CD8-positive, alpha-beta memory T cell (primary cell): ENCODE data around the gene GALM. TPM values are rescaled to one million over a fixed set of nuclear protein-coding genes. Genes with fewer than 3 reads are reported as not detected.

Experiments
- CTCF ChIA-PET: fragments of 350-600 bp; sonication (Branson Sonifier 250); formaldehyde crosslinking; loops from one replicate; lab custom pipeline; 2021; ENCODE audit warnings: antibody characterized with exemption; lab: Charles Lee
- POLR2A ChIA-PET: fragments of 350-600 bp; sonication (Branson Sonifier 250); formaldehyde crosslinking; loops from one replicate; lab custom pipeline; 2021; ENCODE audit warnings: antibody characterized with exemption; lab: Charles Lee
- DNase-seq, 5 donors: peaks; one replicate each; pipeline versions ENCODE4 v3.0.0 to v3.0.0-alpha.2; 2020 to 2022; ENCODE audit warnings: mixed read lengths in 1 of 5
- H3K27ac ChIP-seq: one replicate; pipeline ENCODE4 v1.7.0; 2013; ENCODE audit warnings: low read depth, mild to moderate bottlenecking, low read length, moderate library complexity
- H3K27me3 ChIP-seq: 2 replicates; pipeline ENCODE4 v1.7.0; 2013; ENCODE audit warnings: low read length, mild to moderate bottlenecking; ENCODE audit not compliant: insufficient read depth, poor library complexity, severe bottlenecking
- H3K36me3 ChIP-seq: 2 replicates; pipeline ENCODE4 v1.7.0; 2013; ENCODE audit warnings: mild to moderate bottlenecking, low read length, moderate library complexity; ENCODE audit not compliant: insufficient read depth
- H3K4me1 ChIP-seq: 2 replicates; pipeline ENCODE4 v1.7.0; 2013; ENCODE audit warnings: mild to moderate bottlenecking, low read length, moderate library complexity; ENCODE audit not compliant: insufficient read depth
- H3K4me3 ChIP-seq: 2 replicates; pipeline ENCODE4 v1.7.0; 2013; ENCODE audit warnings: mild to moderate bottlenecking, low read length
- H3K9me3 ChIP-seq: 2 replicates; pipeline ENCODE4 v1.7.0; 2013; ENCODE audit warnings: mild to moderate bottlenecking, low read length
- H3K27ac Mint-ChIP-seq, 8 donors: one replicate each; pipeline ENCODE4 v1.8.0; 2020 to 2021; ENCODE audit warnings: mixed read lengths in 8 of 8, mild to moderate bottlenecking in 6 of 8, inconsistent platforms in 3 of 8, moderate library complexity in 3 of 8
- H3K27me3 Mint-ChIP-seq, 2 donors: one replicate each; pipeline ENCODE4 v1.8.0; 2020 to 2021; ENCODE audit warnings: mixed read lengths in 2 of 2, mild to moderate bottlenecking in 1 of 2, moderate library complexity in 1 of 2
- H3K36me3 Mint-ChIP-seq, 3 donors: one replicate each; pipeline ENCODE4 v1.8.0; 2020 to 2021; ENCODE audit warnings: mixed read lengths in 3 of 3, inconsistent platforms in 1 of 3, mild to moderate bottlenecking in 1 of 3
- H3K4me1 Mint-ChIP-seq, 3 donors: one replicate each; pipeline ENCODE4 v1.8.0; 2020 to 2021; ENCODE audit warnings: mixed read lengths in 3 of 3, inconsistent platforms in 1 of 3, mild to moderate bottlenecking in 1 of 3
- H3K4me3 Mint-ChIP-seq, 7 donors: one replicate each; pipeline ENCODE4 v1.8.0; 2020 to 2021; ENCODE audit warnings: mixed read lengths in 7 of 7, mild to moderate bottlenecking in 6 of 7, moderate library complexity in 4 of 7, inconsistent platforms in 2 of 7
- H3K9me3 Mint-ChIP-seq, 5 donors: one replicate each; pipeline ENCODE4 v1.8.0; 2020 to 2022; ENCODE audit warnings: mixed read lengths in 5 of 5, mild to moderate bottlenecking in 3 of 5, moderate library complexity in 2 of 5, inconsistent platforms in 1 of 5
- polyA plus RNA-seq: library from polyadenylated mRNA; unstranded; fragments of 300-500 nt; fragmentation: Illumina TruSeq; gene quantifications from one replicate; pipeline ENCODE4 v1.2.3, GENCODE V29; 2021
- total RNA-seq, 2 experiments: library from RNA; stranded (reverse); gene quantifications; one replicate each; pipeline ENCODE4 v1.2.3, GENCODE V29; 2021

GALM gene
- total RNA-seq (100 to 1,000 TPM; 107 to 109 TPM), polyA plus RNA-seq (51.4 TPM)

GRCh38 chr2:38665854-38666555, at the start of gene GALM:
GALM (plus strand) TSS chr2:38666114; CDS start chr2:38666162, 48 bp downstream.
- ChIA-PET POLR2A (interaction anchor here (0.6 to 6.1 kb wide), 9 partner anchors 11 to 85 kb away, joined by 3 to 57 read pairs (median 6); partner anchors contain the start of genes HNRNPLL and SRSF7), CTCF (interaction anchor here (1.1 to 3.6 kb wide), 13 partner anchors 13 to 84 kb away, joined by 3 to 36 read pairs (median 10); partner anchors contain the start of gene HNRNPLL)
- Histone ChIP-seq H3K4me3 (peak within 1 kb of the TSS; percentile 88), H3K27ac (peak within 1 kb of the TSS; percentile 60), H3K27me3 (no peaks in the 10 kb centered on the region), H3K4me1 (peaks cover 37% of the 10 kb centered on the region), H3K36me3 (no peaks in the 10 kb centered on the region), H3K9me3 (no peaks in the 10 kb centered on the region)
- Mint-ChIP-seq H3K36me3 (peaks cover 3 to 33% (median 4%) of the 10 kb centered on the region in 3 donors), H3K27me3 (no peaks in the 10 kb centered on the region), H3K4me3 (peak within 1 kb of the TSS; percentile 82 to 95 (median 88)), H3K9me3 (no peaks in the 10 kb centered on the region), H3K27ac (peak within 1 kb of the TSS; percentile 91 to 100 (median 99)), H3K4me1 (peaks cover 56 to 69% (median 66%) of the 10 kb centered on the region in 3 donors)
- DNase-seq: peak; percentile 17 to 76 (median 55)

GRCh38 chr2:38617301-38617700, 48.6 kb upstream of the GALM start:
- H3K4me1 Mint-ChIP-seq: peaks cover 10 to 16% (median 10%) of the 10 kb centered on the region in 3 donors
- H3K27ac Mint-ChIP-seq: peak overlapping the region in 1 of 8 donors; percentile 8
- CTCF ChIA-PET: interaction anchor here (0.8 to 1.2 kb wide), 4 partner anchors 9 to 35 kb away, joined by 3 to 5 read pairs (median 3); no protein-coding TSS in a partner anchor

GRCh38 chr2:38619458-38620164, 46.3 kb upstream of the GALM start:
- Histone ChIP-seq H3K4me3 (no peak overlapping the region), H3K27ac (no peak overlapping the region), H3K4me1 (no peaks in the 10 kb centered on the region), H3K27me3 (no peaks in the 10 kb centered on the region), H3K36me3 (no peaks in the 10 kb centered on the region), H3K9me3 (no peaks in the 10 kb centered on the region)
- H3K9me3 Mint-ChIP-seq: no peaks in the 10 kb centered on the region
- no peak overlapping the region for H3K4me3 Mint-ChIP-seq
- CTCF ChIA-PET: interaction anchor here (1.7 kb wide), 1 partner anchor 16 kb away, joined by 5 read pairs; no protein-coding TSS in a partner anchor
- no peak for DNase-seq
- peak overlapping the region in 1 of 8 donors; percentile 32 for H3K27ac Mint-ChIP-seq
- peaks cover 0 to 2% (median 0%) of the 10 kb centered on the region in 3 donors for H3K36me3 Mint-ChIP-seq
- H3K4me1 Mint-ChIP-seq: peaks cover 0 to 2% (median 0%) of the 10 kb centered on the region in 3 donors
- peaks cover 0 to 1% of the 10 kb centered on the region in 2 donors for H3K27me3 Mint-ChIP-seq
- POLR2A ChIA-PET: interaction anchor here (1.1 kb wide), 1 partner anchor 24 kb away, joined by 5 read pairs; no protein-coding TSS in a partner anchor

More at GRCh38 chr2:38617301-38617700, 48.6 kb upstream of the GALM start:
- no peak for DNase-seq
- POLR2A ChIA-PET: no interaction called here
- Mint-ChIP-seq H3K4me3 (no peak overlapping the region), H3K9me3 (no peaks in the 10 kb centered on the region), H3K27me3 (peaks cover 0 to 1% of the 10 kb centered on the region in 2 donors), H3K36me3 (peaks cover 0 to 2% (median 0%) of the 10 kb centered on the region in 3 donors)
- Histone ChIP-seq H3K36me3 (no peaks in the 10 kb centered on the region), H3K4me1 (no peaks in the 10 kb centered on the region), H3K4me3 (no peak overlapping the region), H3K9me3 (no peaks in the 10 kb centered on the region), H3K27ac (no peak overlapping the region), H3K27me3 (no peaks in the 10 kb centered on the region)

- H3K9me3 ChIP-seq: no peaks in the 10 kb centered on the region
- Mint-ChIP-seq H3K27ac (peak overlapping the region in 1 of 8 donors; percentile 32), H3K4me1 (peaks cover 2 to 5% (median 5%) of the 10 kb centered on the region in 3 donors), H3K27me3 (peaks cover 0 to 1% of the 10 kb centered on the region in 2 donors), H3K36me3 (peaks cover 0 to 4% (median 0%) of the 10 kb centered on the region in 3 donors), H3K4me3 (no peak overlapping the region), H3K9me3 (no peaks in the 10 kb centered on the region)
- POLR2A ChIA-PET: interaction anchor here (1.1 kb wide), 1 partner anchor 23 kb away, joined by 5 read pairs; no protein-coding TSS in a partner anchor
- H3K27ac ChIP-seq: no peak overlapping the region
- CTCF ChIA-PET: no interaction called here
- no peaks in the 10 kb centered on the region for H3K4me1 ChIP-seq
- H3K36me3 ChIP-seq: no peaks in the 10 kb centered on the region
- no peak for DNase-seq
- no peak overlapping the region for H3K4me3 ChIP-seq
- H3K27me3 ChIP-seq: no peaks in the 10 kb centered on the region
Observed at GRCh38 chr2:38620282-38620977, 45.5 kb upstream of the GALM start.

- POLR2A ChIA-PET: interaction anchor here (1.1 kb wide), 1 partner anchor 23 kb away, joined by 5 read pairs; no protein-coding TSS in a partner anchor
- Mint-ChIP-seq H3K4me3 (no peak overlapping the region), H3K27ac (no peak overlapping the region), H3K9me3 (no peaks in the 10 kb centered on the region), H3K4me1 (peaks cover 3 to 10% (median 10%) of the 10 kb centered on the region in 3 donors), H3K27me3 (peaks cover 0 to 1% of the 10 kb centered on the region in 2 donors), H3K36me3 (peaks cover 0 to 4% (median 0%) of the 10 kb centered on the region in 3 donors)
- Histone ChIP-seq H3K4me3 (no peak overlapping the region), H3K9me3 (no peaks in the 10 kb centered on the region), H3K36me3 (no peaks in the 10 kb centered on the region), H3K27me3 (no peaks in the 10 kb centered on the region), H3K27ac (no peak overlapping the region), H3K4me1 (peaks cover under 1% of the 10 kb centered on the region)
- CTCF ChIA-PET: no interaction called here
- no peak for DNase-seq
Observed at GRCh38 chr2:38621018-38621417, 44.9 kb upstream of the GALM start.

GRCh38 chr2:38622210-38622609, 43.7 kb upstream of the GALM start:
- H3K36me3 Mint-ChIP-seq: peaks cover 0 to 2% (median 0%) of the 10 kb centered on the region in 3 donors
- DNase-seq: no peak
- H3K9me3 Mint-ChIP-seq: no peaks in the 10 kb centered on the region
- no peak overlapping the region for H3K4me3 Mint-ChIP-seq
- H3K27me3 Mint-ChIP-seq: no peaks in the 10 kb centered on the region
- Histone ChIP-seq H3K27me3 (no peaks in the 10 kb centered on the region), H3K4me1 (peaks cover 8% of the 10 kb centered on the region), H3K4me3 (no peak overlapping the region), H3K36me3 (no peaks in the 10 kb centered on the region), H3K27ac (no peak overlapping the region), H3K9me3 (no peaks in the 10 kb centered on the region)
- H3K4me1 Mint-ChIP-seq: peaks cover 14 to 22% (median 21%) of the 10 kb centered on the region in 3 donors
- no peak overlapping the region for H3K27ac Mint-ChIP-seq
- CTCF ChIA-PET: interaction anchor here (0.7 kb wide), 1 partner anchor 20 kb away, joined by 3 read pairs; no protein-coding TSS in a partner anchor
- POLR2A ChIA-PET: no interaction called here

- peaks cover 8% of the 10 kb centered on the region for H3K4me1 ChIP-seq
- no peaks in the 10 kb centered on the region for H3K27me3 ChIP-seq
- Mint-ChIP-seq H3K27ac (peak overlapping the region; percentile 35 to 93 (median 77)), H3K27me3 (no peaks in the 10 kb centered on the region), H3K4me3 (peak overlapping the region in 5 of 7 donors; percentile 12 to 54 (median 51)), H3K36me3 (peaks cover 0 to 2% (median 0%) of the 10 kb centered on the region in 3 donors), H3K4me1 (peaks cover 16 to 27% (median 26%) of the 10 kb centered on the region in 3 donors), H3K9me3 (no peaks in the 10 kb centered on the region)
- H3K27ac ChIP-seq: no peak overlapping the region
- peak in 4 of 5 donors; percentile 14 to 62 (median 34) for DNase-seq
- H3K4me3 ChIP-seq: no peak overlapping the region
- H3K36me3 ChIP-seq: no peaks in the 10 kb centered on the region
- H3K9me3 ChIP-seq: peaks cover 3% of the 10 kb centered on the region
- ChIA-PET CTCF (interaction anchor here (0.7 to 3.6 kb wide), 9 partner anchors 9 to 114 kb away, joined by 3 to 18 read pairs (median 3); partner anchors contain the start of gene HNRNPLL), POLR2A (interaction anchor here (0.5 to 1.4 kb wide), 6 partner anchors 10 to 128 kb away, joined by 3 to 6 read pairs (median 4); no protein-coding TSS in a partner anchor)
Observed at GRCh38 chr2:38626326-38627035, 39.4 kb upstream of the GALM start.
